DOHH2 (cell line): ENCODE measurements around the gene STYK1.

Source experiments
- EZH2phosphoT487 ChIP-seq: fragments of 200-600 bp; sonication (generic); IDR thresholded peaks from 2 replicates; pipeline ENCODE4 v1.6.1; 2017; ENCODE audit warnings: borderline replicate concordance, mild to moderate bottlenecking, antibody characterized with exemption, low read length, moderate library complexity, mixed read lengths
- TF ChIP-seq, protein P1 (sequence below): fragments of 200-600 bp; sonication (generic); IDR thresholded peaks from one replicate; pipeline ENCODE4 v1.5.1; 2014; ENCODE audit warnings: antibody characterized with exemption, mild to moderate bottlenecking, low read depth, low read length; ENCODE audit not compliant: poor library complexity, severe bottlenecking

- TF ChIP-seq, protein P1, sequence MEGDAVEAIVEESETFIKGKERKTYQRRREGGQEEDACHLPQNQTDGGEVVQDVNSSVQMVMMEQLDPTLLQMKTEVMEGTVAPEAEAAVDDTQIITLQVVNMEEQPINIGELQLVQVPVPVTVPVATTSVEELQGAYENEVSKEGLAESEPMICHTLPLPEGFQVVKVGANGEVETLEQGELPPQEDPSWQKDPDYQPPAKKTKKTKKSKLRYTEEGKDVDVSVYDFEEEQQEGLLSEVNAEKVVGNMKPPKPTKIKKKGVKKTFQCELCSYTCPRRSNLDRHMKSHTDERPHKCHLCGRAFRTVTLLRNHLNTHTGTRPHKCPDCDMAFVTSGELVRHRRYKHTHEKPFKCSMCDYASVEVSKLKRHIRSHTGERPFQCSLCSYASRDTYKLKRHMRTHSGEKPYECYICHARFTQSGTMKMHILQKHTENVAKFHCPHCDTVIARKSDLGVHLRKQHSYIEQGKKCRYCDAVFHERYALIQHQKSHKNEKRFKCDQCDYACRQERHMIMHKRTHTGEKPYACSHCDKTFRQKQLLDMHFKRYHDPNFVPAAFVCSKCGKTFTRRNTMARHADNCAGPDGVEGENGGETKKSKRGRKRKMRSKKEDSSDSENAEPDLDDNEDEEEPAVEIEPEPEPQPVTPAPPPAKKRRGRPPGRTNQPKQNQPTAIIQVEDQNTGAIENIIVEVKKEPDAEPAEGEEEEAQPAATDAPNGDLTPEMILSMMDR = no peak
- no peak for TF ChIP-seq EZH2phosphoT487
Observed at GRCh38 chr12:10700581-10700980, 26.7 kb upstream of the STYK1 start.
